ENCODE measurements around the gene SLC37A2.

Gene SLC37A2

DNA sequence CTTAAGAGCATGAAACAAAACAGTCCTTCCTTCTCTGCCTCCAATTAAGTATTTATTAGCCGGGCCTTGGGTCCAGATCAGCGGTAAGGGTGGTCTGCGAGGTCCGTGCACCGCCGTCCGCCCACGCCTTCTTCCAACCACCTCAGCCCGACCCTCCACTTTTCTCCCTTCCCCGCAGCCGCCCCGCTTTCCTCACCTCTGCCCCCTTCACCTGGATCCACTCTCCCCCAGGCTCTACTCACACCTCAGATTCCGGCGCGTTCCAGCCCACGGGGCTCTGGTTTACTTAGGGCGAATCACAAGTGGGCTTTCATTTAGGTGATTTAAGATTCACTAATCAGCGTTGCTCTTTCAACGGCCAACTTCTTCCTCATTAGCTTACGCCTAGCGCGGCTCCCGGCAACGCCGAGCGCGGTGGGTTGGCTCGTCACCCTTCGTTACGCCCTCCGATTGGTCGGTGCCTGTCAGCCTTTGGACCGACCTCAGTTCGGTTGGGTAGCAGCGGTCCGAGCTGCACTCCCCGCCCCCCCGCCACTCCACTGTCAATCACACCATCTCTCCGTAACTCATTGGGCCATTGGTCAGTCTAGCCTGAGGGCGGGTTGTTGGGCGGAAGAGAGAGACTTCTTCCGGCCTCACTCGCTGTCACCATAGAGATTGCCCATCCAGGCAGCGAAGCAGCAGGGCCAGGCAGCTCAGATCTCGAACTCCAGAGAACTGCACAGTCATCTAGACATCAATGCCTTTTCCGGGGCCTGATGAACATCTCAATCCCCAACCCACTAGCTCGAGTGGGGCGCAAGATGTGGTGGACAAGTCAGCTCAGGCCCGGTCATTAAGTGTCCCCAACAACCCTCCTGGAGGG lies 48.5 kb downstream of the SLC37A2 start, which contains the start of gene TMEM218:
TSS of gene TMEM218 (minus strand) at position 284 of the 865 bp plus-strand sequence. CDS start 9,385 bp downstream, outside the sequence.
- DNase-seq (ENCODE audit: low spot score): peak; percentile 97

- DNase-seq (ENCODE audit: low spot score): no peak
Observed at GRCh38 chr11:125112208-125112604, 49.1 kb downstream of the SLC37A2 start.

- no peak for DNase-seq (ENCODE audit: low spot score)
Observed at GRCh38 chr11:125114518-125114917, 51.4 kb downstream of the SLC37A2 start.

DNA sequence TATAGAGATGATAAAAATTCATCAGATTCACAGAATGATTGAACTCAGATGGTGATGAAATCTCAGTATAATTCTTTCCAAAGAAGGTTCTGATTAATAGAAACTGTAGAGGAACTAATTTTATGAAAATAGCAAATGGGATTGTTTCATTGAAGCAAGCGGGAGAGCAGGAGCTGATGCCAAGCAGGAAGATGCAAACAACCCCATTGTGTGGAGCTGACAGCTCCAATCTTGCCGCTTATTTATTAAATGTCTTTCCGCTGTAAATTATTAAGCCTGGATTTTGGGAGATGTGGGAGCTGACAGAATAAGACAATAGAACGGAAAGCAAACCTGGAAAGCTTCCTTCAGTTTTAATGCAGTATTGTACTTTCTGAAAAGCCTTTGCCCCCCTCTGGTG lies 54.3 kb downstream of the SLC37A2 start:
- no peak for DNase-seq (ENCODE audit: low spot score)

GRCh38 chr11:125123194-125123946 lies 60.3 kb downstream of the SLC37A2 start:
- no peak for DNase-seq (ENCODE audit: low spot score)

- peak; percentile 52 for DNase-seq (ENCODE audit: low spot score)
Observed at GRCh38 chr11:125123947-125124617, 61.0 kb downstream of the SLC37A2 start.

DNA sequence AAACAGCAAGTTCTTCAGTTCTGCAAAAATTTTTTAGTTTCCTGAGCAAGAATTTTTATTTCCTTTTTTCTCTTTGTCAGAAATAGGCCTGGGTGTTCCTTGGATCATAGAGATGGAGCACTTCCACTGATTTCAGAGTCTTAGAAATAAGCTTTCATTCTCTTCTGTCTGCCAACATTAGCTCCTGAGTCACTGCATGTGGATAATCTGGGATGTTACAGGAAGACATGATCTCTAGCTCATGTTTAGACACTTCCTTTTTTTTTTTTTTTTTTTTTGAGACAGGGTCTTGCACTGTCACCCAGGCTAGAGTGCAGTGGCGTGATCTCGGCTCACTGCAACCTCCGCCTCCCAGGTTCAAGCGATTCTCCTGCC lies 61.5 kb downstream of the SLC37A2 start:
- DNase-seq (ENCODE audit: low spot score): no peak

DNA sequence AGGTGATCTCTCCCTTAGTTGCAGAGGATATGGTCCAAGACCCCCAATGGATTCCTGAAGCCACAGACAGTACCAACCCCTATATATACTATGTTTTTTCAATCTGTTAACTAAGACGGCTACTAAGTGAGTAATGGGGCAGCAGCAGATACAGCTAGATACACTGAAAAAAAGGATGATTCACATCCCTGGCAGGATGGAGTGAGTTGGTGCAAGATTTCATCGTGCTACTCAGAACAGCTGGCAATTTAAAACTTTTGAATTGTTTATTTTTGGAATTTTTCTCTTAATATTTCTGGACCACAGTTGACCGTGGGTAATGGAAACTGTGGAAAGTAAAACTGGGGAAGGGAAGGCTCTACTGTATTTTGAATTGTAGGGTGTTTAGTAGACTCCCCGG lies 65.3 kb downstream of the SLC37A2 start:
- DNase-seq (ENCODE audit: low spot score): no peak

DNA sequence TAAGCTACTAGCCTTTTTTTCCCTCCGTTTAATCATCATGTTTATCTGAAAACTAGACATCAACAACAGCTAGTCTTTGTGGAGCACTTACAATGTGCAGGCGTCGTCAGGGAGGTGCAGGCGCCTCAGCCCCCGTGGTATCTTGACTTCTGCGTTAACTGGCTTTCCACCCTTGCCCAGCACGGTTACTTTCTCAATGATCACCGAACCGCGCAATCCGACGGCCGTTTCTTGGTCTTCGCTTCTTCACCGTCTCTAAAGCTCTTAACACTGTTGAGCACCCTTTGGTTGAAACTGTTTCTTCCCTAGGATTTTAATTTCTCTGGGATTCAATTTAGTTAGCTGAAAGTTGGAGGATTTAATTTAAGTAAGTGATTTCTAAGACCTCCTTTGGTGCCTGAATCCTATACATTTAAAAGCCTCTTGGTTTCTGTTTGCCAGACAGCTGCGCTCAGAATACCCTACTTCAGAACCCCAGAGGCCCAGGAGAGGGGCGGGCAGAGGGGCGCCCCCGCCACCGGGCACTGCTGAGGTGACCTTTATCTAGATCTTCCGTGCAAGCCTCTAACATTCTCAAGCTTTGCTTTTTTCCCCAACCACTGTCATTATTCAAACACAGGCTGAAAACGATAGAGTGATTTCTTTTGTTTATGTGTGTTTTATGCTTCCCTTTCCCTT lies 66.3 kb downstream of the SLC37A2 start:
- no peak for DNase-seq (ENCODE audit: low spot score)

- no peak for DNase-seq (ENCODE audit: low spot score)
Observed at GRCh38 chr11:125132071-125132470, 69.0 kb downstream of the SLC37A2 start.

- DNase-seq (ENCODE audit: low spot score): no peak
Observed at GRCh38 chr11:125132596-125132995, 69.5 kb downstream of the SLC37A2 start.

DNA sequence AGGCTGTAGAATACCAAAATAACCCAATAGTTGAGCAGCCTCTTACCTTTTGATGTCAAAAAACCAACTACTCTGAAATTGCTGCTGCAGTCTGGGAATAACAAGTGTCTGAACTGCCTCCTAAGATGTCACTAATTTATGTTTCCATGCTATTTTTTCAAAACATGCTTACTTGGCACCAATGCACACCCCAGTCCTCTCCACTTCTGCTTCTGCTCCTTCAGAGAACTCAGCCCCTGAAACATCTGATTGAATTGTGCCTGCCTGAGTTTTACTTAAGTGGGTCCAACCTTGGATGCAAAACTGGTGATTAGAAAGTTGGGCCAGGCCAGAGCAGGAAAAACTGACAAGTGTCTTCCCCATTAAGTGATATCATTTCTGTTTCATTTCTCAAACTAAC lies 72.9 kb downstream of the SLC37A2 start:
- no peak for DNase-seq (ENCODE audit: low spot score)

DNA sequence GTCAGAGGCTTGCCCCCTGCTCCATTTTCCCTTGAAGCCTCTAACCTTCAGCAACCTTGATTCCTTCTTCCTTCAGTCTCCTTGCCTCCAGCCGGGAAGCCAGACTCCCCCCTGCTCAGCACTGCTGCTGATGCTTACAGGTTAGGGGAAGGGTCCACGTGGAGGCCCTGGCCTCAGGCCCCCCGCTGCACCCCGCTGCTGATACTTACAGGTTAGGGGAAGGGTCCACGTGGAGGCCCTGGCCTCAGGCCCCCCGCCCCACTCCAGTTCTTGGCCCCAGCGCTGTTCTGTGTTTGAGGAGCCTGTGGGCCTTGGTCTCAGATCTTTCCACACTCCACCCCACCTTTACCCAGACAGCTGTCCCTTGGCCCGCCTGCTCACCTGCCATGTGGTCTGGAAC lies 75.9 kb downstream of the SLC37A2 start:
- no peak for DNase-seq (ENCODE audit: low spot score)

DNA sequence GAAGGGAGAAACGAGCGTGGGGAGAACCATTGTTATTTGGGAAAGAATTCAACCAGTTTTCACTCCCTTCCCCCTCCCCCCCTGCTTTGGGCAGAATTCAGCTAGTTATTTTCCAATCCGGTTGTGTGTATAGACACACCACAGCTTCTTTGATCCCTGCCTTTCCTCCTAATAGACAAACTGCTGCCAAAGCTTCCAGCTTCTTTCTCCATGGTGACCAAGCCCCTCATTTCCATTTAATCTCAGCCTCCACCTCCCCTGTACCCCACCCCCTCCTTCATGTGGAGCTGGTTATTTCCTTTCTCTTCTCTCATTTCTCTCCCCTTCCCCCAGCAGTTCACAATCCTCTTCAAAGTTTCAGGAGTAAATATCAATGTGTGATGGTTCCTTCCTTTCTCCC lies 76.7 kb downstream of the SLC37A2 start:
- DNase-seq (ENCODE audit: low spot score): no peak

All from COLO829 (cell line).